Fibroblast of peridontal ligament (primary cell): ENCODE data around the gene RCOR2.
"Not testable (repeated sequence)": the region's sequence is repeated elsewhere in the genome, so short reads cannot be mapped to it uniquely, and the experiment has no call there.

ENCODE experiments used
- DNase-seq: peaks from one replicate; pipeline ENCODE4 v3.0.0-alpha.2; 2010; ENCODE audit errors: extremely low read depth

The RCOR2 gene

GRCh38 chr11:63916837-63917691, at the start of gene RCOR2:
Gene RCOR2 (minus strand): TSS chr11:63917164. CDS start chr11:63916456, 708 bp downstream.
- DNase-seq: peak; percentile 77

- DNase-seq: no peak
These were observed 49.5 kb upstream of the RCOR2 start for GRCh38 chr11:63966444-63966843.

GRCh38 chr11:63963895-63964294, 46.9 kb upstream of the RCOR2 start:
- not testable (repeated sequence) for DNase-seq

- DNase-seq: peak; percentile 49
These were observed 44.8 kb upstream of the RCOR2 start for GRCh38 chr11:63961608-63962412.

GRCh38 chr11:63958008-63958407, 41.0 kb upstream of the RCOR2 start:
- no peak for DNase-seq

GRCh38 chr11:63952570-63952969, 35.6 kb upstream of the RCOR2 start:
- no peak for DNase-seq

- DNase-seq: peak; percentile 20
These were observed 35.0 kb upstream of the RCOR2 start for GRCh38 chr11:63951779-63952536.

GRCh38 chr11:63945477-63946163, 28.7 kb upstream of the RCOR2 start:
- peak; percentile 83 for DNase-seq

- DNase-seq: no peak
These were observed 28.0 kb upstream of the RCOR2 start for GRCh38 chr11:63944987-63945386.

- no peak for DNase-seq
These were observed 25.8 kb upstream of the RCOR2 start for GRCh38 chr11:63942803-63943202.

- DNase-seq: no peak
These were observed 24.9 kb upstream of the RCOR2 start for GRCh38 chr11:63941901-63942300.

- no peak for DNase-seq
These were observed 23.8 kb upstream of the RCOR2 start for GRCh38 chr11:63940786-63941185.

- peak; percentile 27 for DNase-seq
These were observed 22.5 kb upstream of the RCOR2 start for GRCh38 chr11:63939397-63939891.

GRCh38 chr11:63938479-63939396, 21.8 kb upstream of the RCOR2 start, which contains the start of gene NAA40:
Gene NAA40 (plus strand): TSS chr11:63939002. CDS start chr11:63939097, 95 bp downstream.
- peak; percentile 90 for DNase-seq

GRCh38 chr11:63937713-63938478, 20.9 kb upstream of the RCOR2 start:
- no peak for DNase-seq

- DNase-seq: peak; percentile 36
These were observed 16.5 kb upstream of the RCOR2 start for GRCh38 chr11:63933459-63933858.

- DNase-seq: no peak
These were observed 14.9 kb upstream of the RCOR2 start for GRCh38 chr11:63931876-63932275.

GRCh38 chr11:63931045-63931444, 14.1 kb upstream of the RCOR2 start:
- peak; percentile 15 for DNase-seq

GRCh38 chr11:63929616-63930015, 12.7 kb upstream of the RCOR2 start:
- DNase-seq: no peak
